ENCODE measurements around the gene CCR7. TPM values are rescaled to one million over a fixed set of nuclear protein-coding genes. Genes with fewer than 3 reads are reported as not detected.

CCR7 gene
- total and polyA plus RNA-seq, 7 experiments from 2014 or later = 153 to 2,301 (median 633) TPM

DNA sequence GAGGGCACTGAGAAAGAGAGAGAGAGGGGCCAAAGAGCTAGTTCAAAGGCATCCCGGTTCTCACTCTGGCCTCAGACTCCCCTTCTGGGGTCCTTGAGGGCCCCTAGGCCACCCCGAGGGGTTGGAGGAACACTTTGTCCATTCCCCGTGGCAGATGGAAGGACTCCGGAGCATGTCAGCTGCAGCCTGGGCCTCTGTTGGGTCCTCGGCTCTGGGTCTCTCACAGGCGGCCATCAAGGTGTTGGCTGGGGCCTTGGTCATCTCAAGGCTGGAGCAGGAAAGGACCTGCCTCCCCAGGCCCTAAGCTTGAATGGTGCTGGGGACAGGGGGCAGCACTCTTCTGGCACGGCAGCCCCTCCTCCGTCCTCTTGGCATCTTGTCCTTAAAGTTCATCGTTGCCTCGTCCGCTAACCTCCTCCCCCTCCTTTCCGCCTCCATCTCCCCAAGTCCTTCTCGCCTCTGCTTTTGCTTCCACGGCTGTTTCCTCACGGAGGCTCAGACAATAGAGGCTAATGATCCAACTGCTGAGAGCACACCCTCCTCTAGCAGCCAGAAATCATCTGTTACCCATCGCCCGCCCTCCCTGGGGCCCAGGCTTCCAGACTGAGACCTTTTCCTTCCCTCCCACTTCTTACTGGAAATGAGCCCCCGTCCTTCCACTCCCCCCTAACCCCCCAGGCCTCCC is 23.3 kb downstream of the CCR7 start:
- peaks cover 0 to 12% (median 0%) of the 10 kb centered on the region in 5 donors for H3K36me3 Mint-ChIP-seq
- Histone ChIP-seq H3K27ac (ENCODE audit: low read depth, low read length) (peak overlapping the region; percentile 68), H3K4me3 (ENCODE audit: low read length) (peak overlapping the region; percentile 42), H3K27me3 (ENCODE audit: control insufficient read depth in 2 of 2, insufficient read depth in 2 of 2, low read length in 2 of 2) (no peaks in the 10 kb centered on the region), H3K36me3 (ENCODE audit: control insufficient read depth in 2 of 3, insufficient read depth in 3 of 3, low read length in 3 of 3) (no peaks in the 10 kb centered on the region), H3K9me3 (ENCODE audit: control insufficient read depth in 2 of 3, low read length in 3 of 3) (no peaks in the 10 kb centered on the region), H3K4me1 (ENCODE audit: control insufficient read depth in 2 of 2, insufficient read depth in 2 of 2, low read length in 2 of 2) (peaks cover 62 to 81% of the 10 kb centered on the region in 2 donors)
- ATAC-seq = no peak
- peaks cover 59 to 94% (median 89%) of the 10 kb centered on the region in 7 donors for H3K4me1 Mint-ChIP-seq
- peak overlapping the region; percentile 79 to 90 (median 84) for H3K4me3 Mint-ChIP-seq
- peaks cover 0 to 2% (median 0%) of the 10 kb centered on the region in 11 donors for H3K9me3 Mint-ChIP-seq
- intact Hi-C loops (cut with micrococcal nuclease) = loop anchor here (1.0 to 2.0 kb wide), 3 partner anchors 9 to 19 kb away; no protein-coding TSS in a partner anchor
- CTCF ChIA-PET = interaction anchor here (1.0 to 2.5 kb wide), 3 partner anchors 9 to 73 kb away, joined by 3 to 6 read pairs (median 3); no protein-coding TSS in a partner anchor
- no peaks in the 10 kb centered on the region for H3K27me3 Mint-ChIP-seq
- DNase-seq = peak in 1 of 9 donors; percentile 11
- peak overlapping the region; percentile 86 to 97 (median 94) for H3K27ac Mint-ChIP-seq
- POLR2A ChIA-PET = interaction anchor here (0.6 to 45.4 kb wide), 7 partner anchors 13 to 1424 kb away, joined by 3 to 2132 read pairs (median 4); partner anchors contain the start of genes CCR7 and CNP

- H3K27ac Mint-ChIP-seq = peak overlapping the region; percentile 86 to 97 (median 94)
- H3K27ac ChIP-seq (ENCODE audit: low read depth, low read length) = peak overlapping the region; percentile 68
- H3K36me3 Mint-ChIP-seq = peaks cover 0 to 8% (median 0%) of the 10 kb centered on the region in 5 donors
- peak overlapping the region; percentile 79 to 90 (median 84) for H3K4me3 Mint-ChIP-seq
- CTCF ChIA-PET = interaction anchor here (1.0 to 2.5 kb wide), 6 partner anchors 8 to 74 kb away, joined by 3 to 12 read pairs (median 4); no protein-coding TSS in a partner anchor
- peak; percentile 73 for ATAC-seq
- H3K4me3 ChIP-seq (ENCODE audit: low read length) = peak overlapping the region; percentile 42
- H3K27me3 ChIP-seq (ENCODE audit: control insufficient read depth in 2 of 2, insufficient read depth in 2 of 2, low read length in 2 of 2) = no peaks in the 10 kb centered on the region
- DNase-seq = peak in 8 of 9 donors; percentile 68 to 93 (median 82)
- H3K9me3 Mint-ChIP-seq = peaks cover 0 to 2% (median 0%) of the 10 kb centered on the region in 11 donors
- intact Hi-C loops (cut with micrococcal nuclease) = loop anchor here (1.0 to 2.0 kb wide), 3 partner anchors 8 to 20 kb away; no protein-coding TSS in a partner anchor
- H3K4me1 Mint-ChIP-seq = peaks cover 59 to 94% (median 87%) of the 10 kb centered on the region in 7 donors
- no peaks in the 10 kb centered on the region for H3K9me3 ChIP-seq (ENCODE audit: control insufficient read depth in 2 of 3, low read length in 3 of 3)
- no peaks in the 10 kb centered on the region for H3K36me3 ChIP-seq (ENCODE audit: control insufficient read depth in 2 of 3, insufficient read depth in 3 of 3, low read length in 3 of 3)
- peaks cover 0 to under 1% (median 0%) of the 10 kb centered on the region in 5 donors for H3K27me3 Mint-ChIP-seq
- POLR2A ChIA-PET = interaction anchor here (0.6 to 45.4 kb wide), 11 partner anchors 9 to 219 kb away, joined by 3 to 2132 read pairs (median 5); partner anchors contain the start of gene CCR7
- peaks cover 64 to 81% of the 10 kb centered on the region in 2 donors for H3K4me1 ChIP-seq (ENCODE audit: control insufficient read depth in 2 of 2, insufficient read depth in 2 of 2, low read length in 2 of 2)
Measured at GRCh38 chr17:40541060-40541872, 24.0 kb downstream of the CCR7 start.

DNA sequence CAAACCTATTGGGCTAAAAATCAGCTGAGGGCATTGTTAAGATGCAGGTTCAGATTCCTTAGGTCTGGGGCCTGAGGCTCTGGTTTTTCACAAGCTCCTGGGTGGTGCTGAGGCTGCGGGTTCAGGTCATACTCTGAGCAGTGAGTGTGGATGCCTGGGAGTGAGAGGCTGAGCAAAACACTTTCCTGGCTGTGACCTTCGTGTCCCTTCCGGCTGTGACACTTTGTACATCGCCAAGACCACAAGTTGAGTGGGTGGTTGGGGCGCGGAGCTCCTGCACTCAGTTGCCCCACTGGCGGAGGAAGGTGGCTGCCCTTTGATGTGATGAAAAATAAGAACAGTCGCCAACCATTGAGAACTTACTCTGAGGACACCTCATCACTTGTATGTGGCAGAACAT is 24.8 kb downstream of the CCR7 start:
- H3K27ac Mint-ChIP-seq = peak overlapping the region; percentile 86 to 97 (median 94)
- peaks cover 0 to 3% (median 0%) of the 10 kb centered on the region in 5 donors for H3K27me3 Mint-ChIP-seq
- Histone ChIP-seq H3K36me3 (ENCODE audit: control insufficient read depth in 2 of 3, insufficient read depth in 3 of 3, low read length in 3 of 3) (no peaks in the 10 kb centered on the region), H3K27me3 (ENCODE audit: control insufficient read depth in 2 of 2, insufficient read depth in 2 of 2, low read length in 2 of 2) (no peaks in the 10 kb centered on the region), H3K4me3 (ENCODE audit: low read length) (peak overlapping the region; percentile 42), H3K27ac (ENCODE audit: low read depth, low read length) (peak overlapping the region; percentile 68), H3K9me3 (ENCODE audit: control insufficient read depth in 2 of 3, low read length in 3 of 3) (no peaks in the 10 kb centered on the region), H3K4me1 (ENCODE audit: control insufficient read depth in 2 of 2, insufficient read depth in 2 of 2, low read length in 2 of 2) (peaks cover 64 to 78% of the 10 kb centered on the region in 2 donors)
- ChIA-PET POLR2A (interaction anchor here (0.6 to 45.4 kb wide), 13 partner anchors 9 to 342 kb away, joined by 3 to 2132 read pairs (median 5); partner anchors contain the start of gene CCR7), CTCF (interaction anchor here (0.6 to 9.2 kb wide), 6 partner anchors 9 to 79 kb away, joined by 3 to 88 read pairs (median 4); no protein-coding TSS in a partner anchor)
- peaks cover 0 to 13% (median 0%) of the 10 kb centered on the region in 5 donors for H3K36me3 Mint-ChIP-seq
- H3K9me3 Mint-ChIP-seq = peaks cover 0 to 2% (median 0%) of the 10 kb centered on the region in 11 donors
- intact Hi-C loops (cut with micrococcal nuclease) = loop anchor here in 1 of 2 donors (2.0 kb wide), 1 partner anchor 16 kb away; no protein-coding TSS in a partner anchor
- H3K4me3 Mint-ChIP-seq = peak overlapping the region; percentile 79 to 90 (median 84)
- DNase-seq (peak in 5 of 9 donors; percentile 48 to 75 (median 54)), ATAC-seq (peak; percentile 42)
- H3K4me1 Mint-ChIP-seq = peaks cover 60 to 94% (median 89%) of the 10 kb centered on the region in 7 donors

DNA sequence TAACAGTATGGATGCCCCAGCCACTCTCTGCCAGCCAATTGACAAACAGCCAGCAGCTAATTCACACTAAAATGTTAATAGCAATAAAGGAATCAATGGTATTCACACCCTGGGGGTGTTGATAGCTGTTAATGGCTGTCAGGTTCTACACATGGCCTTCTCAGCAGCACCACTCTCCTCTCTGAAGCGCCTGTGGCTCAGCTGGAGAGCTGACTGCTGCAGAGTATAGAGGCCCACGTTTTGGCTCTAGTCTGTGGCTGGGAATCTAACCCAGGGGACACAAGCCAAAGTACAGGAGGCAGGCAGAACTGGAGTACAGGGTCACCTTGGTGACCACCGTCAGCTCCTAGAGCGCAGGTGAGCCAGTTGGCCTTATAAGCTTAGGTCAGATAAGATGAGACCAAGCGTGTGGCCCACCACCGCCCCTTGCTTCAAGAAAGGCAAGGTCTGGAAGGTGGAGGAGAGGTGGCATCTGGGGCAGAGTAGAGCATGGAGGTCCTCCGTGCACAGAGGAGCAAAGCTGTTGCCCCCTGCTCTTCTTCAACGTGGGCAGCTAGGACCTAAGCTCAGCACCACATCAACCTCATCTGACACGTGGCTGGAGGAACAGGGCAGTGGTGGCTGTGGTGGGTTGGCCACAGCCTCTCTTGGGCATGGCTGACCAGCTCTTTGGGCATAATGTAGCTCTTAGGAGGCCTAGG is 25.4 kb downstream of the CCR7 start:
- Histone ChIP-seq H3K27ac (ENCODE audit: low read depth, low read length) (peak overlapping the region; percentile 68), H3K27me3 (ENCODE audit: control insufficient read depth in 2 of 2, insufficient read depth in 2 of 2, low read length in 2 of 2) (no peaks in the 10 kb centered on the region), H3K4me3 (ENCODE audit: low read length) (peak overlapping the region; percentile 42), H3K9me3 (ENCODE audit: control insufficient read depth in 2 of 3, low read length in 3 of 3) (no peaks in the 10 kb centered on the region), H3K36me3 (ENCODE audit: control insufficient read depth in 2 of 3, insufficient read depth in 3 of 3, low read length in 3 of 3) (no peaks in the 10 kb centered on the region), H3K4me1 (ENCODE audit: control insufficient read depth in 2 of 2, insufficient read depth in 2 of 2, low read length in 2 of 2) (peaks cover 64 to 74% of the 10 kb centered on the region in 2 donors)
- H3K4me1 Mint-ChIP-seq = peaks cover 57 to 95% (median 88%) of the 10 kb centered on the region in 7 donors
- H3K9me3 Mint-ChIP-seq = peaks cover 0 to 2% (median 0%) of the 10 kb centered on the region in 11 donors
- H3K27ac Mint-ChIP-seq = peak overlapping the region; percentile 86 to 97 (median 94)
- peaks cover 0 to 3% (median 0%) of the 10 kb centered on the region in 5 donors for H3K27me3 Mint-ChIP-seq
- ATAC-seq (no peak), DNase-seq (peak in 1 of 9 donors; percentile 12)
- H3K36me3 Mint-ChIP-seq = peaks cover 0 to 15% (median 0%) of the 10 kb centered on the region in 5 donors
- peak overlapping the region; percentile 79 to 90 (median 84) for H3K4me3 Mint-ChIP-seq
- intact Hi-C loops (cut with micrococcal nuclease) = loop anchor here in 1 of 2 donors (2.0 kb wide), 1 partner anchor 17 kb away; no protein-coding TSS in a partner anchor
- POLR2A ChIA-PET = interaction anchor here (0.6 to 45.4 kb wide), 16 partner anchors 8 to 1148 kb away, joined by 3 to 2132 read pairs (median 4); partner anchors contain the start of genes CCR7 and EIF1
- CTCF ChIA-PET = interaction anchor here (0.6 to 9.2 kb wide), 15 partner anchors 8 to 769 kb away, joined by 3 to 88 read pairs (median 4); partner anchors contain the start of gene KRTAP16-1

DNA sequence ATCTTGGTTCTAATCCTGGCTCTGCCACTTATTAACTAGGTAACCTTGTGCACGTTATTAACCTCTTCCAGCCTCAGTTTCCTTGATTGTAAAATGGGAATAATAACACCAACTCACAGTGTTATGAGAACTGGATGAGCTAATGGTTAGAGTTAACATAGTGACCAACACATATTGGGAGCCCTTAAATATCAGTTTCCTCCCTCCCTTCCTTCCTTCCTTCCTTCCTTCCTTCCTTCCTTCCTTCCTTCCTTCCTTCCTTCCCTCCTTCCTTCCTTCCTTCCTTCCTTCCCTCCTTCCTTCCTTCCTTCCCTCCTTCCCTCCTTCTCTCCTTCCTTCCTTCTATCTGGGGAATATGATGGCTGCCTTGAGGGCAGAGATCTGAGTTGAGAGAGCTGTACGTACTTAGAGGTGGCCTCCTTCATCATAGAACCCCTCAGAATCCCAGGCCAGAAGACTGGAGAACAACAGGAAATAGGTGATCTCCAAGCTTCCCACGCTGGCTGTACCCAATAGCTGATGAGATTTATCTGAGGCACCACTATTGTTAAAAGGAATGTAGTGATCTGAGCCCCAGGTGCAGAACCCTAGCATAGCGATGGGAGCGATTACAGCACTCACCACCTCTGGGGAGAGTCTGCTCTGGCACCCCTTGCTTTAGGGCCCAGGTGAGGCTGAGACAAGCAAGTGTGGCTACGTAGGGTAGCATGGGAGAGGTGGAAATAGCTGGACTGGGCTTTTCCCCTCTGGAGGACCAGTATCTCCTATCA is 26.2 kb downstream of the CCR7 start:
- ATAC-seq = no peak
- Histone ChIP-seq H3K27me3 (ENCODE audit: control insufficient read depth in 2 of 2, insufficient read depth in 2 of 2, low read length in 2 of 2) (no peaks in the 10 kb centered on the region), H3K4me3 (ENCODE audit: low read length) (no peak overlapping the region), H3K36me3 (ENCODE audit: control insufficient read depth in 2 of 3, insufficient read depth in 3 of 3, low read length in 3 of 3) (no peaks in the 10 kb centered on the region), H3K4me1 (ENCODE audit: control insufficient read depth in 2 of 2, insufficient read depth in 2 of 2, low read length in 2 of 2) (peaks cover 69 to 80% of the 10 kb centered on the region in 2 donors), H3K27ac (ENCODE audit: low read depth, low read length) (no peak overlapping the region), H3K9me3 (ENCODE audit: control insufficient read depth in 2 of 3, low read length in 3 of 3) (no peaks in the 10 kb centered on the region)
- Mint-ChIP-seq H3K4me1 (peaks cover 60 to 100% (median 92%) of the 10 kb centered on the region in 7 donors), H3K27ac (peak overlapping the region; percentile 83 to 99 (median 92)), H3K36me3 (peaks cover 0 to 18% (median 0%) of the 10 kb centered on the region in 5 donors), H3K4me3 (peak overlapping the region in 6 of 10 donors; percentile 23 to 87 (median 53)), H3K9me3 (peaks cover 0 to 2% (median 0%) of the 10 kb centered on the region in 11 donors), H3K27me3 (peaks cover 0 to 3% (median 0%) of the 10 kb centered on the region in 5 donors)
- intact Hi-C loops (cut with micrococcal nuclease) = no loop called here
- CTCF ChIA-PET = interaction anchor here (0.6 to 9.2 kb wide), 14 partner anchors 9 to 770 kb away, joined by 3 to 88 read pairs (median 4); partner anchors contain the start of genes KRTAP16-1 and TOP2A
- peak in 1 of 9 donors; percentile 14 for DNase-seq
- POLR2A ChIA-PET = interaction anchor here (0.6 to 45.4 kb wide), 12 partner anchors 10 to 1149 kb away, joined by 3 to 2132 read pairs (median 4); partner anchors contain the start of genes CCR7 and EIF1
